Testis (tissue), 2 donors: ENCODE results near the gene CPNE7.

Experiments
- CTCF ChIP-seq, 3 experiments: fragments of 450-650 bp in 2 of 3; fragments of 200-600 bp in 1 of 3; sonication (generic) in 1 of 3; IDR thresholded peaks; one replicate each; pipeline ENCODE4 v1.5.1; 2016 to 2019; ENCODE audit warnings: antibody characterized with exemption in 3 of 3, mild to moderate bottlenecking in 2 of 3, moderate library complexity in 1 of 3
- POLR2A ChIP-seq: fragments of 450-650 bp; IDR thresholded peaks from one replicate; pipeline ENCODE4 v1.6.1; 2017; ENCODE audit warnings: antibody characterized with exemption, mild to moderate bottlenecking, moderate library complexity

- TF ChIP-seq CTCF (IDR thresholded peaks at IDR 0.05) (no peak), POLR2A (no peak)
Observed at GRCh38 chr16:89570342-89570923, 5.1 kb upstream of the CPNE7 start.
